Spleen (tissue), 11 donors: ENCODE results near the gene RIPOR2. TPM values are rescaled to one million over a fixed set of nuclear protein-coding genes. Genes with fewer than 3 reads are reported as not detected.
A peak's percentile ranks its signal among the peaks of the same experiment; 100 is the strongest.

Experiments
- DNase-seq: peaks from one replicate; pipeline ENCODE4 v3.0.0-alpha.2; 2020
- H3K27ac ChIP-seq, 8 donors: fragments of 200-600 bp; sonication (generic) in 7 of 8; 1 replicate in 4 of 8; 2 replicates in 4 of 8; pipeline versions ENCODE4 v1.5.0 to v1.8.0; 2016 to 2021; ENCODE audit warnings: inconsistent platforms in 4 of 8, mild to moderate bottlenecking in 4 of 8, moderate library complexity in 1 of 8
- H3K27me3 ChIP-seq, 7 donors: fragments of 200-600 bp; sonication (generic) in 6 of 7; replicated peaks in 1 of 7; 1 replicate in 4 of 7; 2 replicates in 3 of 7; pipeline versions ENCODE4 v1.5.0 to v1.8.0; 2016 to 2021; ENCODE audit warnings: inconsistent platforms in 3 of 7, mild to moderate bottlenecking in 1 of 7
- H3K36me3 ChIP-seq, 6 donors: fragments of 200-600 bp; sonication (generic) in 5 of 6; 1 replicate in 4 of 6; 2 replicates in 2 of 6; pipeline versions ENCODE4 v1.5.0 to v1.8.0; 2016 to 2021; ENCODE audit warnings: inconsistent platforms in 2 of 6
- H3K4me1 ChIP-seq, 6 donors: fragments of 200-600 bp; sonication (generic) in 5 of 6; 1 replicate in 3 of 6; 2 replicates in 3 of 6; pipeline versions ENCODE4 v1.5.0 to v1.8.0; 2016 to 2021; ENCODE audit warnings: inconsistent platforms in 3 of 6
- H3K4me3 ChIP-seq, 8 donors: fragments of 200-600 bp; sonication (generic) in 7 of 8; 1 replicate in 4 of 8; 2 replicates in 4 of 8; pipeline versions ENCODE4 v1.5.0 to v1.8.0; 2016 to 2021; ENCODE audit warnings: inconsistent platforms in 4 of 8, mild to moderate bottlenecking in 4 of 8, moderate library complexity in 2 of 8
- H3K9me3 ChIP-seq, 8 donors: fragments of 200-600 bp; sonication (generic) in 7 of 8; 1 replicate in 4 of 8; 2 replicates in 4 of 8; pipeline versions ENCODE4 v1.5.0 to v1.8.0; 2016 to 2021; ENCODE audit warnings: inconsistent platforms in 4 of 8
- POLR2A ChIP-seq, 3 donors: fragments of 450-650 bp; IDR thresholded peaks; one replicate each; pipeline ENCODE4 v1.5.1; 2017; ENCODE audit warnings: antibody characterized with exemption in 3 of 3, mild to moderate bottlenecking in 1 of 3
- POLR2AphosphoS5 ChIP-seq, 3 donors: sonication (generic); formaldehyde crosslinking; IDR thresholded peaks; one replicate each; pipeline ENCODE4 v1.5.1; 2017; ENCODE audit warnings: antibody characterized with exemption in 3 of 3
- WGBS, 5 donors: extraction: QIAGEN DNeasy Blood & Tissue Kit in 3 of 5; methylation state at CpG; one replicate each; pipeline versions ENCODE4 v1.1.5 to v1.1.7; 2013 to 2018; 5-methylcytosine and 5-hydroxymethylcytosine counted together
- intact Hi-C: fragments of 100-400 bp; cut with DNase I; formaldehyde crosslinking; loops from one replicate; pipeline ENCODE4 v1.15.0; 2023; ENCODE audit warnings: low total_unique reads
- polyA plus RNA-seq, 3 donors: library from polyadenylated mRNA; stranded (reverse); fragments of 200-250 nt; gene quantifications; one replicate each; pipeline ENCODE4 v1.2.1, GENCODE V29; 2013
- total RNA-seq, 7 donors: library from RNA; depleted of rRNA in 3 of 7; stranded (reverse); fragments of >200 nt in 3 of 7; fragmentation: NEBNext Ultra II Directional in 4 of 7; extraction: Animal tissue kit (Norgen Biotek cat#: 25700) in 4 of 7; gene quantifications; one replicate each; pipeline versions ENCODE4 v1.1.0 to v1.2.1, GENCODE V29; 2016 to 2021
- TF ChIP-seq, protein P1 (sequence below), 11 experiments: fragments of 200-600 bp in 7 of 11; fragments of 450-650 bp in 4 of 11; sonication (generic) in 4 of 11; IDR thresholded peaks in 8 of 11; conservative IDR thresholded peaks in 3 of 11; 1 replicate in 7 of 11; 2 replicates in 4 of 11; pipeline versions ENCODE4 v1.4.0 to v1.8.0; 2016 to 2021; ENCODE audit warnings: antibody characterized with exemption in 11 of 11, inconsistent platforms in 4 of 11, mild to moderate bottlenecking in 1 of 11
- donor health status: healthy with polysubstance abuse.
- donor health status: DM: no; HTN: no; CAD: no; lungs with moderate emphysema.
- donor health status: DM: no; HTN: no; CAD: no.
- donor health status: Bipolar disorder and iron deficiency.
- donor health status: healthy.
- donor health status: DM: no; HTN: no; CAD: no.
- donor health status: DM: yes; HTN: yes; CAD: no.

Gene RIPOR2
- total and polyA plus RNA-seq, 10 donors = 40.6 to 247 (median 147) TPM

DNA sequence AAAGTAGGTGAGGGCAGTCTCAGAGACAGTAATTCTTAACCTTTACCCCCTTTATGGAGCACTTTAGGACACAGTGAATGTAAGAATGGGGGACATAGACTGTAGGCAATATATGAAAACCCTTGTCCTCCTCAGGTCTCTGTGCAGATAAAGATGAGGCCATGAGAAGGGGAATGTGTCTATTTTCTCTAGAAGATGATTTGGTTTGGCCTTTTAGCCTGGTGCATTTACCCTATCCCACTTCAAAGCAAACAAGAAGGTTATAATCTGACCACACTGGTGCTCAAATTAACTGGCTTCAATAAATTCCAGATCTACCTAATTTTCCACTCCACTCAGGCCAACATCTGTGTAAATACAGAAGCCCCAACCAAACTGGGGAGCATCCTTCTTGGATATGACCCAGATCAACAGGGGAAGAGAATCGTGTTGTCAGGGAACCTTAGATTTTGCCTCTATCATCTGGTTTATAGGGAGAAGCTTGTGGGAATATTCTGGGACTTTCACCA lies 42.4 kb downstream of the RIPOR2 start:
- no peak overlapping the region for H3K4me3 ChIP-seq
- intact Hi-C loops = no loop called here

DNA sequence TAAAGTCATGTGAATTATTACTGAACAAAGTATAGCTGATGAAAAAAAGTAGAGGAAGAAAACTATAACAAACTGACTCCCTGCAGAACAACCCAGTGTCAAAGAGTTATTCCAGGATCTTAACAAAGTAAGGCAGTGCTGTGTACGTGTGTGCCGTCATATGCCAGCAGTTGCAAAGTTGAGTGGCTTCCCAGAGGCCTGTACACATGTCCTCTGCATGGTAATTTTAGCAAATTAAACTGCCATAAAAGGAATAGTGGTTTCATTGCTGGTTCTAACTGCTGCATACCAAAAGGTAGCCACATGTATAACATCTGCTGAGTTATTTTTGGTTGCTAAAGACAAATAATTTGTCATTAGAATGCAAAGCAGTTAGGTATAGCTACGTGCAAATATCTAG lies 44.8 kb downstream of the RIPOR2 start:
- peak overlapping the region in 1 of 8 donors; percentile 6 for H3K27ac ChIP-seq
- no peak overlapping the region for H3K4me3 ChIP-seq
- WGBS, 5 donors = 58 to 81% (median 76%) methylated on average over 3 of the region's 3 CpGs
- peaks cover 0 to 98% (median 55%) of the 10 kb centered on the region in 6 donors for H3K4me1 ChIP-seq
- intact Hi-C loops = no loop called here
- DNase-seq = no peak
- peaks cover 0 to 44% (median 0%) of the 10 kb centered on the region in 6 donors for H3K36me3 ChIP-seq
- TF ChIP-seq, protein P1, sequence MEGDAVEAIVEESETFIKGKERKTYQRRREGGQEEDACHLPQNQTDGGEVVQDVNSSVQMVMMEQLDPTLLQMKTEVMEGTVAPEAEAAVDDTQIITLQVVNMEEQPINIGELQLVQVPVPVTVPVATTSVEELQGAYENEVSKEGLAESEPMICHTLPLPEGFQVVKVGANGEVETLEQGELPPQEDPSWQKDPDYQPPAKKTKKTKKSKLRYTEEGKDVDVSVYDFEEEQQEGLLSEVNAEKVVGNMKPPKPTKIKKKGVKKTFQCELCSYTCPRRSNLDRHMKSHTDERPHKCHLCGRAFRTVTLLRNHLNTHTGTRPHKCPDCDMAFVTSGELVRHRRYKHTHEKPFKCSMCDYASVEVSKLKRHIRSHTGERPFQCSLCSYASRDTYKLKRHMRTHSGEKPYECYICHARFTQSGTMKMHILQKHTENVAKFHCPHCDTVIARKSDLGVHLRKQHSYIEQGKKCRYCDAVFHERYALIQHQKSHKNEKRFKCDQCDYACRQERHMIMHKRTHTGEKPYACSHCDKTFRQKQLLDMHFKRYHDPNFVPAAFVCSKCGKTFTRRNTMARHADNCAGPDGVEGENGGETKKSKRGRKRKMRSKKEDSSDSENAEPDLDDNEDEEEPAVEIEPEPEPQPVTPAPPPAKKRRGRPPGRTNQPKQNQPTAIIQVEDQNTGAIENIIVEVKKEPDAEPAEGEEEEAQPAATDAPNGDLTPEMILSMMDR (IDR thresholded peaks at IDR 0.05 in 8 of 11, conservative IDR thresholded peaks at IDR 0.05 in 3 of 11) = no peak
- TF ChIP-seq POLR2AphosphoS5 (IDR thresholded peaks at IDR 0.05) (no peak), POLR2A (IDR thresholded peaks at IDR 0.05) (no peak)
- H3K27me3 ChIP-seq = no peaks in the 10 kb centered on the region
- no peaks in the 10 kb centered on the region for H3K9me3 ChIP-seq

More for the DNA sequence above, 42.4 kb downstream of the RIPOR2 start:
- DNase-seq = no peak
- WGBS, 5 donors = 90 to 95% (median 92%) methylated on average over 1 of the region's 1 CpG
- Histone ChIP-seq H3K27me3 (no peaks in the 10 kb centered on the region), H3K9me3 (no peaks in the 10 kb centered on the region), H3K4me1 (peaks cover 0 to 98% (median 45%) of the 10 kb centered on the region in 6 donors), H3K36me3 (peaks cover 0 to 59% (median 0%) of the 10 kb centered on the region in 6 donors), H3K27ac (peak overlapping the region in 1 of 8 donors; percentile 12)
- TF ChIP-seq, protein P1 (IDR thresholded peaks at IDR 0.05 in 8 of 11, conservative IDR thresholded peaks at IDR 0.05 in 3 of 11) = no peak
- TF ChIP-seq POLR2A (IDR thresholded peaks at IDR 0.05) = no peak
- TF ChIP-seq POLR2AphosphoS5 (IDR thresholded peaks at IDR 0.05) = no peak

DNA sequence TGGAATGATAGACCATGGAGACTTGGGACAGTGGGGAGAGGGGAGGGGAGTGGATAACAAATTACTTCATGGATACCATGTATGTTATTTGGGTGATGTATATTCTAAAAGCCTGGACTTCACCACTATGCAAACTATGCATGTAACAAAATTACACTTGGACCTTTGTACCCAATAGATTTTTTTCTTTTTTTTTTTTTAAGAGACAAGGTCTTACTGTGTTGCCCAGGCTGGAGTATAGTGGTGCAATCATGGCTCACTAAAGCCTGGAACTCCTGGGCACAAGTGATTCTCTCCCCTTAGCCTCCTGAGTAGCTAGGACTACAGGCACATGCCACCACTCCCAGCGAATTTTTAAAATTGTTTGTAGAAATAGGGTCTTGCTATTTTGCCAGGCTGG lies 45.3 kb downstream of the RIPOR2 start:
- no peak overlapping the region for H3K4me3 ChIP-seq
- no peaks in the 10 kb centered on the region for H3K9me3 ChIP-seq
- no peaks in the 10 kb centered on the region for H3K27me3 ChIP-seq
- intact Hi-C loops = no loop called here
- TF ChIP-seq POLR2AphosphoS5 (IDR thresholded peaks at IDR 0.05) (no peak), POLR2A (IDR thresholded peaks at IDR 0.05) (no peak)
- TF ChIP-seq, protein P1 (IDR thresholded peaks at IDR 0.05 in 8 of 11, conservative IDR thresholded peaks at IDR 0.05 in 3 of 11) = no peak
- peaks cover 0 to 98% (median 56%) of the 10 kb centered on the region in 6 donors for H3K4me1 ChIP-seq
- peaks cover 0 to 40% (median 0%) of the 10 kb centered on the region in 6 donors for H3K36me3 ChIP-seq
- no peak for DNase-seq
- peak overlapping the region in 1 of 8 donors; percentile 6 for H3K27ac ChIP-seq
- WGBS, 5 donors = 0 to 100% (median 89%) methylated on average over 1 of the region's 1 CpG

DNA sequence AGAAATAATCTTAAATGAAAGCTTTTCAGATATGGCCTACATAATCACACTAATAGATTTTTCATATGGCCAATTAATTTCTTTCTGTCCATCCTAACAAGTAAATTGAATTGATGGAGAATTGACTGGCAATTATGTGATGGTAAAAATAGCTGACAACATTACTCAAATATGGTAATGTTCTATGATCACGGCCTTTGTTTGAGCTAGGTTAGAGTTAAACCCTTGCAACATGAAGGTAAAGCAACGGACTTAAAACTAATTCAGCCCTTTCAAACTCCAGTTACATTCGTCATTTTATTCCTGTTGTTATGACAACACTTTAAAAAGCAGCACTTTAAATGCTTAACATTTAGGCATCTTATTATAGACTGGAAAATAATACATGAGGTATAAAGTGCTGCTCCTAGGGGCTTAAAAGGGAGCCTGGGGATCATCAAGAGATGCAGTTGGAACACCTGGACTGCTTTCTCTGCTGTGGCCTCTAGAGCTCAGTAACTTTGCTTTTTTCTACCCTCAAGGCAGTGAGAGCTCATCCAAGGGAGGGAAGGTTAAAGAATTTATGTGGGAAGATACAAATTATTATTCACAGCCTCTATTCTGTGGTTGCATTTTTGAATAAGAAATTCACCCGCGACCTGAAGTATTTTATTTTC lies 46.9 kb downstream of the RIPOR2 start:
- H3K9me3 ChIP-seq = no peaks in the 10 kb centered on the region
- no peak for DNase-seq
- no peaks in the 10 kb centered on the region for H3K27me3 ChIP-seq
- no peak overlapping the region for H3K4me3 ChIP-seq
- H3K4me1 ChIP-seq = peaks cover 0 to 100% (median 63%) of the 10 kb centered on the region in 6 donors
- peaks cover 0 to 49% (median 0%) of the 10 kb centered on the region in 6 donors for H3K36me3 ChIP-seq
- H3K27ac ChIP-seq = no peak overlapping the region
- intact Hi-C loops = no loop called here
- TF ChIP-seq, protein P1 (IDR thresholded peaks at IDR 0.05 in 8 of 11, conservative IDR thresholded peaks at IDR 0.05 in 3 of 11) = no peak
- no peak for TF ChIP-seq POLR2A (IDR thresholded peaks at IDR 0.05)
- WGBS, 5 donors = 69 to 90% (median 77%) methylated on average over 5 of the region's 5 CpGs
